ENCODE data around the gene GET4.
"Not testable (repeated sequence)": the region's sequence is repeated elsewhere in the genome, so short reads cannot be mapped to it uniquely, and the experiment has no call there.

GET4 gene

GRCh38 chr7:872685-873084 lies 3.7 kb upstream of the GET4 start:
- DNase-seq = not testable (repeated sequence)

- peak; percentile 95 for DNase-seq
Observed at GRCh38 chr7:873367-874002, 2.9 kb upstream of the GET4 start.

GRCh38 chr7:874031-874749 lies 2.2 kb upstream of the GET4 start:
- no peak for DNase-seq

- DNase-seq = peak; percentile 82
Observed at GRCh38 chr7:875051-875450, 1.3 kb upstream of the GET4 start.

- DNase-seq = peak; percentile 34
Observed at GRCh38 chr7:875476-876076, 778 bp upstream of the GET4 start.

- no peak for DNase-seq
Observed at GRCh38 chr7:876972-877311, 588 bp downstream of the GET4 start.

GRCh38 chr7:877312-878232 lies 1.2 kb downstream of the GET4 start:
- DNase-seq = peak; percentile 48

- no peak for DNase-seq
Observed at GRCh38 chr7:879093-879492, 2.7 kb downstream of the GET4 start.

- no peak for DNase-seq
Observed at GRCh38 chr7:879706-880105, 3.4 kb downstream of the GET4 start.

- DNase-seq = no peak
Observed at GRCh38 chr7:880450-880849, 4.1 kb downstream of the GET4 start.

- DNase-seq = peak; percentile 37
Observed at GRCh38 chr7:881441-882234, 5.3 kb downstream of the GET4 start.

- DNase-seq = no peak
Observed at GRCh38 chr7:882336-883035, 6.1 kb downstream of the GET4 start.

GRCh38 chr7:883055-884021 lies 7.0 kb downstream of the GET4 start:
- DNase-seq = peak; percentile 69

- no peak for DNase-seq
Observed at GRCh38 chr7:884191-885003, 8.0 kb downstream of the GET4 start.

GRCh38 chr7:885261-885892 lies 9.0 kb downstream of the GET4 start:
- DNase-seq = no peak

GRCh38 chr7:885893-886625 lies 9.7 kb downstream of the GET4 start:
- no peak for DNase-seq

- DNase-seq = no peak
Observed at GRCh38 chr7:886626-887487, 10.5 kb downstream of the GET4 start.

GRCh38 chr7:887488-887820 lies 11.1 kb downstream of the GET4 start:
- no peak for DNase-seq
